Stomach (tissue), 4 donors: ENCODE results near the gene VKORC1L1.

Experiments
- CTCF ChIP-seq, 7 experiments: fragments of 450-650 bp in 4 of 7; fragments of 200-600 bp in 3 of 7; sonication (generic) in 3 of 7; IDR thresholded peaks; one replicate each; pipeline ENCODE4 v1.5.1; 2016 to 2019; ENCODE audit warnings: antibody characterized with exemption in 7 of 7, control low read depth in 2 of 7, mild to moderate bottlenecking in 1 of 7
- EP300 ChIP-seq: sonication (generic); formaldehyde crosslinking; IDR thresholded peaks from one replicate; pipeline ENCODE4 v1.6.1; 2017; ENCODE audit warnings: antibody characterized with exemption
- POLR2A ChIP-seq, 4 donors: fragments of 450-650 bp; IDR thresholded peaks; one replicate each; pipeline ENCODE4 v1.6.1; 2016; ENCODE audit warnings: antibody characterized with exemption in 4 of 4, control low read depth in 2 of 4, mild to moderate bottlenecking in 1 of 4, moderate library complexity in 1 of 4
- POLR2AphosphoS5 ChIP-seq, 3 donors: sonication (generic); formaldehyde crosslinking; IDR thresholded peaks; one replicate each; pipeline ENCODE4 v1.6.1; 2016; ENCODE audit warnings: antibody characterized with exemption in 3 of 3

- TF ChIP-seq POLR2A (IDR thresholded peaks at IDR 0.05): no peak
- no peak for TF ChIP-seq EP300
- TF ChIP-seq CTCF (IDR thresholded peaks at IDR 0.05): no peak
- TF ChIP-seq POLR2AphosphoS5 (IDR thresholded peaks at IDR 0.05): no peak
These were observed 81.1 kb downstream of the VKORC1L1 start for GRCh38 chr7:65953890-65954450.
